NCI-H460 (cell line): ENCODE results near the gene AHRR. TPM values are rescaled to one million over a fixed set of nuclear protein-coding genes. Genes with fewer than 3 reads are reported as not detected.
A peak's percentile ranks its signal among the peaks of the same experiment; 100 is the strongest.
"Not testable (repeated sequence)": the region's sequence is repeated elsewhere in the genome, so short reads cannot be mapped to it uniquely, and the experiment has no call there.

ENCODE experiments used
- DNase-seq: peaks from one replicate; pipeline ENCODE4 v3.0.0-alpha.2; 2016; ENCODE audit warnings: low read depth; ENCODE audit errors: extremely low read depth
- total RNA-seq: library from RNA; depleted of rRNA; stranded (reverse); fragments of >200 nt; shearing (Covaris generic); gene quantifications from 2 replicates; pipeline ENCODE4 v1.2.3, GENCODE V29; 2014

Gene AHRR
- total RNA-seq, 1 experiment from 2014 or later = 3.7 TPM

DNA sequence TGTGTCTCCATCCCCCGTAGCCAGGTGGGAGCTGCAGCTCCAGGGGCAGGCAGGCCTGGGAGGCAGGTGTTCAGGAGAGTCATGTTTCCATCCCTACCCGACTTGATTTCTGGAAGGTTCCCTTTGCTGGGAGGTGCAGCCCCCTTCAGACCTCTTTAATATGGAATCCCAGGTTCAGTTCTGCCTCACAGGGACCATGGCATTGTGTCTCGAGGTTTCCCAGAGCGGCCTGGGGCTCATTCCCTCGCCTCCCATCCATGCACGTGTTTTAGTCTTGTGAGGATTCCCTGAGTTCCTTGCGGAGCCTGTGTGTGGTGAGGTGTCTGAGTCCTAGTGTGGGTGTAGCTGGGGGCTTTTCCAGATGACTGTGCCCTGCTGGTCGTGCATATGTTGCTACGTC lies 16.5 kb upstream of the AHRR start:
- DNase-seq = no peak

DNA sequence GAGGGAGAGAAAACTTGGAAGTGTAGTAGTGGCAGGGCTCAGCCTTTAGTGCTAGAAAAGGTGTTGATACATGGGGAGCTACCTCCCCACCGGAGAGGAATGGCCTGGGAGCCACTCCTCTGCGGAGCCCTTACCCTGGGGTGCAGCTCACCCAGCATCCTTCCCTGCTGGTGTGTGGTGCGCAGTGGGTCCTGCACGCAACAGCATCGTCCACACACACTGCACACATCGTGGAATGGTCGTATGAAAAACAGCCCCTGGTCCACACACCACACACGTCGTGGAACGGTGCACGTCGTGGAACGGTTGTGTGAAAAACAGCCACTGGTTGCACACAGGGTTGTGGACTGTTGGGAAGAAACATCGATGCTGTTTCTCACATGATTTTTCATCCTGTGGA lies 16.1 kb upstream of the AHRR start:
- DNase-seq = no peak

DNA sequence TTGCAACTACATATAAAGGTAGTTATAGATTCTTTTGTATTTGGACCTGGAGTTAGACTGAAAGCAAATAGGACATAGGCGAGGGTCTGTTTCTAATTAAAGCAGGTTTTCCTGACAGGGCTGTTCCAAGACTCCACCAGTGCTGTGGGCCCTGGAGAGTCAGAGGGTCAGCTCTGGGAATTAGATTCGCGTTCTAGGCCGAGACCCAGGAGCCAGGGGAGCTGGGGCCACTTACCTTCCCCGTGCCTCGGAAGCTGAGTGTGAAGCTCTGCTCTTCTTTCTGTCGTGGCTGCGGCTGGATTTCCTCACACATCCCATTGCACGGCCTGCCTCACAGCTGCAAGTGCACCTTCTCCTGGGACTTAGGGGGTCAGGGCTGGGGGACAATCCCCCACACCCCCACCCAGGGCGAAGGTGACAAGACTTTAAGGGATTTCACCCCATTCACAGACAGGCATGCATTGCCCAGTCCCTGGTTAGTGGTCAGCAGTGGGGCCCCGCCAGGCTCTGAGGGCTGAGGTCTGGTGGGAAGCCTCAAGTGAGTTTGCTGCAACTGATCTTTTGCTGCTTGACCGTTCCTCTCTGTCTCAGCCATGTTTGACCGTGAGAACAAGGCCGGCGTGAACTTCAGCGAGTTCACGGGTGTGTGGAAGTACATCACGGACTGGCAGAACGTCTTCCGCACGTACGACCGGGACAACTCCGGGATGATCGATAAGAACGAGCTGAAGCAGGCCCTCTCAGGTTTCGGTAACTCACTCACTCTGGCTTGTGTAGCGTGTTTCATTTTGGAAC lies 15.3 kb upstream of the AHRR start:
- no peak for DNase-seq

DNA sequence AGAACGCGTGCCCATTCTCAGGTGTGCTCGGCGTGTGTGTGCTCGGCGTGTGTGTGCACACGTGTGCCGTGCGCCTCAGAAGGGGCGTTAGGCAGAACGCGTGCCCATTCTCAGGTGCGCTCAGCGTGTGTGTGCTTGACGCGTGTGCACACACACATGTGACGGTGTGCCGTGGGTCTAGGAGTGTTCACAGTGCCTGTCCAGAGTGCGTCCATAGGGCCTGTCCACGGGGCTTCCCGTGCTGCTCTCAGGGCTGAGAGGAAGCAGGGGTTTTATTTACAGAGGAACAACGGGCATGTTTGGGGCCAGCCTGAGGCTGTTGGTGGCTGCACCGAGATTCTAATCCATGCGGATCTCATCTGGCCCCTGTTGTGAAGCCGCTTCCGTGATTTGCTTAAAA lies 14.2 kb upstream of the AHRR start:
- DNase-seq = no peak

DNA sequence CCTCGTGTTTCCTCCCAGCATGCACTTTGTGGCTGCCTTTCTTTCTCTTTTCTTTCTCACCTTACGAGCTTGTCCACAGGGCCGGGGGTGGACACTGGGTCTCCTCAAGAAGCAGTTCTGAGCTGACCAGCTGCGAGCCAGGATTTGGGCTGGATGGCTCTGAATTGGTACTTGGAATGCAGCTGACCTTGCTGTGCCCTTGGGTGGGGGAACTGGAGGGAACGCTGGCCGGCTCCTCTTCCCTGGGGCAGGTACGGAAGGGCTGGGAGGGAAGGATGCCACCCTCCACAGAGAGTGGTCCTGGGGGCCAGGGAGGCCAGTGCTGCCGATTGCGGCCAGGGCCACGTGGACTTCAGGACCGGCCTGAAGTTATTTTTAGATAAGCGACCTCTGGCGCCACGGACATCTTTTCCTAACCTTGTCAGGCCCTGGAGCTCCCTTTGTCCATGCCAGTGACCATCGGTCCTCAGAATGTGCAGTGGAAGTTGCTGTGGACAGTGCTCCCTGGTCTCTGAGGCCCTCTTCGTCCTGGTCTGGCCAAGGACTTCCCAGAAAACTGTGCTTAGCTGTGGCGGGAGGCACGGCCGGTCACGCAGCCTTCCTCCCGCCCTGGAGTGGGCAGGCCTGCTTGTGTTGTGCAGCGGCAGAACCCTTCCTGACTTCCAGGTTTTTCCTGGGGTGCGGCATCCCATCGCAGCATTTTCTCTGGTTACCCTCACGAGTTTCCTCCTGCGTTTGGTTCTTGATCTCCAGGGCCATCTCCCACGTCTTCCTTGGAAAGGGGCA lies 13.5 kb upstream of the AHRR start:
- DNase-seq = no peak

DNA sequence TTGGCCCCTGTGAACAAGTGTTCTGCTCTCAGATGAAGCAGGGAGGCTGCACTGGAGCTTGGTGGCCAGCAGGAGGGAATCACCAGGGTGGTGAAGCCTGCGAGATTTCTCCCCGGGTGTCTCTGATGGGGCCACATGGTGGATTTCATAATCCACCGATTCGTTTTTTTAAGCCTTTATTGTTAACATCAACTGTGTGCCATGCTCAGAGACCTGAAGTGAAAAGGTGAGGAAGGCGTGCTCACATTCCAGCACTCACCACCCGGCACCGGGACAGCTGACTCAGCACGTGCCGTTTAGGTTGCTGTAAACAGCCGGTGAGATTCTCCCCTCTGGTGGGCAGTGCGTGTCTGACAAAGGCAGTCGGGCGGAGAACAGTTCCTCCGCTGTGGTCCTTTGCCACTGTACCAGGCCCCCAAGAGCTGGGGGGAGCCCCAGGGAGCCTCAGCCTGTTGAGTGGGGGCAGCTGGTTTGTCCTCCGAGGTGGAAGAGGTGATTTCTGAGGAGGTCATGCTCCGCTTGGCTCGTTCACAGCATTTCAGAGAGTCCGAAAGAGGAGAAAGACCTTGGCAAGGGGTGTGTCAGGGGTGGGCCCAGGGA lies 12.7 kb upstream of the AHRR start:
- DNase-seq = no peak

DNA sequence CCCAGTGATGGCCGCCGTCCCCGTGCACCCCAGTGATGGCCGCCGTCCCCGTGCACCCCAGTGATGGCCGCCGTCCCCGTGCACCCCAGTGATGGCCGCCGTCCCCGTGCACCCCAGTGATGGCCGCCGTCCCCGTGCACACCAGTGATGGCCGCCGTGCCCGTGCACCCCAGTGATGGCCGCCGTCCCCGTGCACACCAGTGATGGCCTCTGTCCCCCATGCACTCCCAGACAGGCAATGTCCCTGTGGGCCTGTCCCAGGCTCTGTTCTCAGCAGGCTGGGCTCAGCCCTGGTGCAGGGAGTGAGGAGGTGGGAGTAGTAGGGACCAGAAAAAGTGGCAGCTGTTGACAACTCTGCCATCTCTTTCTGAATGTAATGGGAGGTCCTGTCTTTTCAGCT lies 11.7 kb upstream of the AHRR start:
- DNase-seq = not testable (repeated sequence)

DNA sequence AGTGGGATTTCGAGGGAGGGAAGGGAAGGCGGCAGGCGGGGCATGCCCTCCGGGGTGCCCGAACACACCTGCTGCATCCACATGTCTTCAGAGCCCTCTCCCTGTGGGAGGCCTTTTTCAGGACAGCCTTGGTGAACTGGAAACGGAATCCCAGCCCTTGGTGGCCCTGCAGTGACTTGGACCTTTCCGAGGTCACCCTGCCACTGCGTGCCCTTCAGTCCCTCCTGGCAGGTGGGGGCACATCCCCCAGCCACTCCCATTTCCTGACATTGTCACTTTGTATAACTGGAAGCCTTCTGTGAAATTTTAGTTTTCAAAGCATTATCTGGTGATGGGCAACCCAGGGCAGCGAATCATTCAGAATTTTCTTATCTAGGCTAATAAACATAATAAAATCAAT lies 11.0 kb upstream of the AHRR start:
- DNase-seq = no peak

DNA sequence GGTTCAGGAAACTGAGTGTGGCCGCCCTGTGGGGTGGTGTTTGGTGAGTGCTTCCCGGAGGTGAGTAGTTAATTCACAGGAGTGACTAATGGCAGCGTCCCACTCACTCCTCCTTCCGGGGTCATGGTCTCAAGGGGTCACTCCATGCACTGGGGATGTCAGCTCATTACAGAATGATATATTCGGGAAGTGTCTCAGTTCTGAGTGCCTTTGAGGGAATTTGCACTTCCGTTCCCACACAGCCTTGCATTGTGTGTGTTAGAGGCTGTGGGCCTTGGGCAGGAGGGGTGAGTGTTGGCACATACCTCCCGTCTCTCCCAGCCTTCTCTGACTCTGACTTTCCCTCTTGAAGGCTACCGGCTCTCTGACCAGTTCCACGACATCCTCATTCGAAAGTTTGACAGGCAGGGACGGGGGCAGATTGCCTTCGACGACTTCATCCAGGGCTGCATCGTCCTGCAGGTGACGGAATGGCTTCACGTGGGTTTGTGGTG lies 10.5 kb upstream of the AHRR start:
- DNase-seq = no peak

DNA sequence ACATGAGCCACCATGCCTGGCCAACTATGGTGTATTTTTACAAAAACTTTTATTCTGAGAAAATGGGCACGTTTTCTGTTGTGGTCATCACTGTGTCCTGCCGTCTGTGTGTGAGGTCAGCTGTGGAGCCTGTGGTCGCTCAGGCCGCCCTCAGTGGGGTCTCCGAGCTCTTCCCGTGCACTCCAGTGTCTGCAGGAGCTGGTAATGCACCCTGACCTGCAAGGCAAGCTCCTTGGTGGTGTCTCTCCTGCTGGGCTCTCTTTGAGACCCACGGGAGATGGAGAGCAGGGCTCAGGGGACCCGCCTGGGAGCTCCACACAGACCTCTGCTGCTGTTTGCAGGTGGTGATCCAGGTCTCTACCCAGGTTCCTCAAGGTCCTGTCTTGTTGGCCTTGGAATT lies 9.6 kb upstream of the AHRR start:
- DNase-seq = no peak

DNA sequence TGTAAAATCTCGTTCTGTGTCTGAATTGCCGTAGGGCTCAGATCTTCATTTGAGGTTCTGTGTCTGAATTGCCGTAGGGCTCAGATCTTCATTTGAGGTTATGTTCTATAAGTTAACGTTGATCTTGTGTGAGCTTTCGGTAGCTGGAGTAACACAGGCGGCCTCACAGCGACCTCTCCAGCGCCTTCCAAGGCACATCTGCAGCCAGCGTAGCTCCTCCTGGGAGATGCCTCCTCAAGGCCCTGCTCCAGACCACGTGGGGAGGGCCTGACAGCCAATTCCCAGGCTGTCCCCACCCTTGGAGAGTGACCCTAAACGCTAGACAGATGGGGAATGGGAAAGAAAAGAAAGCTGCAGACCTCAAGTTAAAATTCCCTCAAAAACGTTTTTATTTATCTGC lies 8.7 kb upstream of the AHRR start:
- DNase-seq = no peak

DNA sequence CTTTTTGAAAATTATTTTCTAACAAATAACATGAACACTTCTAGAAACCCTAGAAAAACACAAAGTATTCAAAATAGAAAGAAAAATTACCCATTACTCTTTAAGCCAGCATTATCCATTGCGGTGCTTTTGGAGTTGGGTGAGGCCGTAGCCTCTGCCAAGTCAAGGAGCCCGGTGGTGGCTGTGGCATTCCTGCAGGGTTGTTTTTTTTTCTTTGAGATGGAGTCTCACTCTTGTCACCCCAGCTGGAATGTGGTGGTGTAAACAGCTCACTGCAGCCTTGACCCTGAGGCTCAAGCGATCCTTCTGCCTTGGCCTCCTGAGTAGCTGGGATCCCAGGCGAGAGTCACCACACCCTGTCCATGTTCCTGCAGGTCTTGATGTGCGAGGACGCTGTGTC lies 8.2 kb upstream of the AHRR start:
- no peak for DNase-seq

DNA sequence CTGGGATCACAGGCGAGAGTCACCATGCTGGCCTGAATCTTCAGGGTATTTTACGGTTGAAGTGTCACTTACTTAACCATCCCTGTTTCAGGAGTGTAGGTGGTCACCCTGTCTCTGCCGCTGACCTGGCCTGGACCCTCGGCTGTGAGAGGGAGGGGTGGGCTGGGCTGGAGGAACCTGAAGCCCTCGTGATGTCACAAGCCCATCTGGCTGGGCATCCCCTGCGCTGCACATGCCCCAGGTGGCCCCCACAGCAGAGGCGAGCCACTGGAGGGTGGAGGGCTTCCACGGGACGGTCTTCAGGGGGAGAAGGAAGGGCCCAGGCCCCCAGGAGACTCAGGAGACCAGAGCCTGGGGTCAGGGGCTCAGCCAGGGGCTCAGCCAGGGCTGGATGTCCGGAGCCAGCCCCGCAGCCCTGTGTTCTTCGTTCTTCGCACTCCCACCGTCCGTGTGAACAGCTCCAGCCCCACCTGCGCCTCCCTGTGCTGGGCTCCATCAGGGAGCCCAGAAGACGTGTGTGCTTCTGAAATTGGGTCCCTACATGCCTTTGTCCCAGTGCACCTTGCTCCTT lies 7.6 kb upstream of the AHRR start:
- DNase-seq = no peak

DNA sequence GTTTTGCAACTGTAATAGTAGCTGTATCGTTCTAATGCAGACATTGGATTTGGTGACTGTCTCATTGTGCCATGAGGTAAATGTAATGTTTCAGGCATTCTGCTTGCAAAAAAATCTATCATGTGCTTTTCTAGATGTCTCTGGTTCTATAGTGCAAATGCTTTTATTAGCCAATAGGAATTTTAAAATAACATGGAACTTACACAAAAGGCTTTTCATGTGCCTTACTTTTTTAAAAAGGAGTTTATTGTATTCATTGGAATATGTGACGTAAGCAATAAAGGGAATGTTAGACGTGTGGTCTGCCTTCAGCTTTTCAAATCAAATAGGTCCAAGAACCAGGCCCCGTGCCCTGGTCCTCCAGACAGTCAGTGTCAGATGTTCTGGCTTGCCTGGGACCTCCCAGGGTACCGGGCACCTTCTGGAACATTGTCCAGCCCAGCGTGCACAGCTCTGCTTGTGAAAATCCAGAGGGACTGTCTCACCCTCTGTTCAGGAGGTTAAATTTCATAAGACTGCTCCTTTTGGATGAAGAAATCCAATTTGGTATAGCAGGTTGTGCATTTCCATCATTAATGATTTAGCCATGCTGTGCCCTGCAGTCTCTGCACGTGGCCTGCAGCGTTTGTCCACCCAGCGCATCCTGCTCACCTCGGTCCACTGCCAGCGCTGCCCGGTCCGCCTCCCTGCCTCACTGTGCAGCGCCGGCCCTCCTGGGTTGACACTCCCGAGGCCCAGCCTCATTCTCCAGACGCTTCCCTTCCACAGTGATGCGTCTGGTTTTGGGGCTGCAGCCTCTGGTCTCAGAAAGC lies 6.6 kb upstream of the AHRR start:
- DNase-seq = no peak

DNA sequence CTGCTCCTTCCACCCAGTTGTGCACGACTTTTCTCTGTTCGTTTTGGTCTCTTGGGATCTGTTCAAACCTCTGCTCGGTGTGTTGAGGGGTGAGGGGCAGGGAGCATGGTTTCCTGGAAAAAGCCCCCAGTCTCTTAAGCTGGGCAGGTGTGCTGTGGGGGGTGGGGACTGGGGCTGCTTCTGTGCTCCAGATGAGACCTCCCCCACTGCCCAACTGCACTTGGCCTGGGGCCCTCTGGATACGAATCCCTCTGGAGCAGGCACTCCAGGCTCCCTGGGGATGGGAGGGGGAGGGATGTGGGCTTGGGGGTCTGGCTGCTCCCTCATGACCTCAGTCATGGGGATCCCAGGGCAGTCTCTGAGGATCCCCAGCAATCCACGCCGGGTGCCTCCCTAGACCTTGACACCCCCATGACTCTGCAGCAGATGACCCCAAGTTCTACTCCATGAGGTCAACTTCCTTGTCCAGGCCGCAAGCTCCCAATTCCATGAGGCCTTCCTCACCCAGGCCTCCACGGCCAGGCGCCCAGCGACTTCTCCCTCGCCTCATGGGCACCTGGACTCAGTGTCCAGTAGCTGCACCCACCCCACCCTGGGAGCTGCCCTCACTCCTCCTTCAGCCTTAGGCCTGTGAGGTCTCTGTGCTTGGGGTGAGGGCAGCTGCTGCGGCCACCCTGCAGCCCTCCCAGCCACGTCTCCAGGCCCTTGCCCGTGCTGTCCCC lies 5.9 kb upstream of the AHRR start:
- DNase-seq = no peak

DNA sequence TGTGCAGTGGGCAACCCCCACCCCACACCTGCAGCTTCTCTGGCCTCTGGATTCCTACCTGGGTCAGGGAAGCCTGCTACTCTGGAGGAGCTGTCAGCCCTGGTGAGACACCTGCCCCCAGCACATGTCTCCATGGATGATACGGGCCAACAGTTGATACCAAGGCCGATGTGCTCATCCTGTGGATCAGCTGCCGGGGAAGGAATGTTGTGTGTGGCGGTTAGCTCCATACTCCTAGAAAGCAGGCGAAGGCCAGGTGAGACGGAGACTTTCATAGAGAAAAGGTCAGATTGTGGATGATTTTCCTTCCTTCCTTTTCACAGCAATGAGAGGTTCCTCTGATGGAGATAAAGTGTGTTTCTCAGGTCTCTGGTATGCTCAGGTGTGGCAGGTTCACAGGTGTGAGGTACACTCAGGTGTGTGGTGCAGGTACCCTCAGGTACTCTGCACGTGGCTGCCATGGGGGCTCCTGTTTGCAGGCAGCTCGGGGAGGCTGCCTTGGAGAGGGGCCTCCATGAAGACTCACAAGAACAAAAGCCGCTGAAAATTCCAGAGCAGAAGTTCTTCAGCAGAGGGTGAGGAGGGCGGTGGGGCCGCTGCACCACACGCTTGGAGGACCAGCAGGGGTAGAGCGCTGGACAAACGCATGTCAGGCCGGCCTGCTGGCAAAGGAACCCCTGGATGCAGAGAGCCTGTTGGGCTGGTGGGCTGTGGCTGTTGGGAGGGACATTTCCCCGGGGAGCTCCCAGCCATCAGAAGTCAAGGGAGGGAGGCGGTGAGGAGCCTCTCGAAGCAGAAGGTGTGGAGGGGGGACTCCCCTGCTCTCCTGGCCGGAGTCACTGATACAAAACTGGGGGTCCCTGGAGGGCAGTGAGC lies 5.1 kb upstream of the AHRR start:
- DNase-seq = no peak

DNA sequence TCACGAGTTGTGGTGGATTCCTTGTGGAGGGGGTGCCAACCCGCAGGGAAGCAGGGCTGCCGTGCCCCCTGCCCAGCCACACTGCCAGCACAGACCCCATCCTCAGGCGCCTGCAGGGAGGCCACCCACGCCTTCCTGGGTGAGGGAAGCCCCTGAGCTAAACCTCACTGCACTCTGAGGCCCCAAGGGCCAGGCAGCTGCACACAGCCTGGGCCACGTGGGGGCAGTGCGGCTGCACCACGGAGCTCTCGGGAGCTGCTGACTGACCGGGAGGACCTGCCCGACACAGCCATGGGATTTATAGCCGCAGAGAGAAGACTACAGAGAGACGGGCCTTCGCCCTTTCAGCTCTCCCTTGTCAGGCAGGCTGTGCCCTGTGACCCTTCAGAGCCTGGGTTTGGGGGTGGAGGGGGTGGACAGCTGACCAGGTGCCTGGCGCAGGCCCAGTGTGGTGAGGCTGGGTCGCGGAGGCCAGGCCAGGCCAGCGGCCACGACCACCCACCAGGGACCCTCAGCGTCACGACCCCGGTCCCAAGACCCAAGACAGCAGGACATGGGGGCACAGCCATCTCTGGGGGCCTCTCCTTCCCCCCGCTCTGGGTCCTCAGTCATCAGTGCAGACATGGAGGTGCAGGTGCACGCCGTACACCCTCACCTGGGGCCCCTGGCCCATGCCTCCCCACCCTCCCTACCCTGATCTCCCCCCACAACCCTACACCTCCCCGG lies 4.3 kb upstream of the AHRR start:
- DNase-seq = peak; percentile 81

DNA sequence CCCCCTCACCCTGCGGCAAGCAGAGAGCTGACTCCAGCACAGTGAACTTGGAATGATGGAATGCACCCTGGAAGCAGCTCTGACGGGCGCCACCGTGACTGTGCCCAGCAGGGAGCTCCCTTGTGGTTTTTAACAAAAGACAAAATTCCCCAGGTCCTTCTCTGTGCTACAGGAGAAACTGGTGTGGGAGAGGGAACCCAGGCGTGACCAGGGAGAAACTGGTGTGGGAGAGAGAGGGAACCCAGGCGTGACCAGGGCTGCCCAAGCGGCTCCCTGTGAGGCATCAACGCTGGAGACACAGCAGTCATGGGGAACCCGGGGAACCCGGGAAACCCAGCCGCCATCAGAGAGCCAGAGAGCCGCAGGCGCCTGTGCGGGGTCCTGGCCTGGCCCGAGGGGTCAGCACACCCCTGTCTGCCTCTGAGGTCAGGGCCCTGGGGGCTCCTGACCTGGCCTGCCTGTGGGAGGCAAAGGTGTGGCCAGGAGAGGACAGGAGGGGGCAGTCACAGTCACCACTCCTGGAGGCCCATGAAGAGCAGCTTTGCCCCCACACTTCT lies 3.1 kb upstream of the AHRR start:
- peak; percentile 14 for DNase-seq
